T follicular helper cell (primary cell): Measurements from ENCODE around the gene ENTPD8.

Experiments used
- DNase-seq: peaks from one replicate; pipeline ENCODE4 v3.0.0-alpha.2; 2020; ENCODE audit warnings: low read depth

The ENTPD8 gene

GRCh38 chr9:137431416-137431931 is 9.7 kb downstream of the ENTPD8 start:
- no peak for DNase-seq

GRCh38 chr9:137430723-137431415 is 10.3 kb downstream of the ENTPD8 start:
- DNase-seq: no peak

GRCh38 chr9:137429974-137430722 is 11.0 kb downstream of the ENTPD8 start:
- DNase-seq: no peak

- DNase-seq: no peak
Measured at GRCh38 chr9:137429546-137429890, 11.6 kb downstream of the ENTPD8 start.

DNA sequence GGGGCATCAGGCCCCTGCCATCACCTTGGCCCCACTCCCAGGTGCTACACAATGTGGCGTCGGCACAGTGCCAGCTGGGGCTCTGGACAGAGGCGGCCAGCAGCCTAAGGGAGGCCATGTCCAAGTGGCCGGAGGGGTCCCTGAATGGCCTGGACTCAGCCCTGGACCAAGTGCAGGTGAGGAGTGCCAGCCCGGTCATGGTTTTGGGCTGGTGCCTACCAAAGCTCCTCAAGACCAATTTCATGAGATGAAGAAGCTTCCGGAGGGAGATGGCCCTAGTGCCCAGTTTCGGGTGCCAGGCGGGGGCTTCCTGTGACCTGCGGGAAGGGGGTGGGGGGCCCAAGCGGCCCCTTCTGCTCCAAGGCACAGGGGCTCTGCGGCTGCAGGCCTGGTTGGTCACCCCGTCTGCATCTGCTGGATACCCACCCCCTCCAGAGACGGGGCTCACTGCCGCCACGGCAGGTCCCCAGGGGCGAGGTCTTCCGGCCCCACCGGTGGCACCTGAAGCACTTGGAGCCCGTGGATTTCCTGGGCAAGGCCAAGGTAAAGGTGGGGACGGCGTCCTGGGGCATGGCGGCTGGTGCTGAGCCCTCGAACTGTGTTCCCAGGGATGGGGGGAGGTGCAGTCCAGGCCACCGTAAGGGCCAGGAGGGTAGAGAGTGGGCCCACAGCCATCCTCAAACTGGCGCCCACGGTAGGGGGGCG is 12.2 kb downstream of the ENTPD8 start:
- DNase-seq: no peak

DNA sequence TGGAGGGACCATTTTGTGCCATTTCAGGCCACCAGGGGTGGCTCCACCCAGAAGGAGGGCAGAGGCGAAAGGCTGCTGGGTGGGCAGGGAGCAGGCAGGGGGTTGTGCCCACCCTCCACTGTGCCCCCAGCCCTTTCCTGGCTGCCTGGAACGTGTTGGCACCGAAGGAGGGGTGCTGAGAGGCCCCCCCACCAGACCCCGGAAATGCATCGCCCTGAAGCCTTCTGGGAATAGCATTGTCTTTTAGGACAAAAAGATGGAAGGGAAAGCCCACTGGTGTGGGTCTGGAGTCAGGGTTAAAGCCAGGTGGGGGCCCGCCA is 12.9 kb downstream of the ENTPD8 start:
- DNase-seq: no peak

DNA sequence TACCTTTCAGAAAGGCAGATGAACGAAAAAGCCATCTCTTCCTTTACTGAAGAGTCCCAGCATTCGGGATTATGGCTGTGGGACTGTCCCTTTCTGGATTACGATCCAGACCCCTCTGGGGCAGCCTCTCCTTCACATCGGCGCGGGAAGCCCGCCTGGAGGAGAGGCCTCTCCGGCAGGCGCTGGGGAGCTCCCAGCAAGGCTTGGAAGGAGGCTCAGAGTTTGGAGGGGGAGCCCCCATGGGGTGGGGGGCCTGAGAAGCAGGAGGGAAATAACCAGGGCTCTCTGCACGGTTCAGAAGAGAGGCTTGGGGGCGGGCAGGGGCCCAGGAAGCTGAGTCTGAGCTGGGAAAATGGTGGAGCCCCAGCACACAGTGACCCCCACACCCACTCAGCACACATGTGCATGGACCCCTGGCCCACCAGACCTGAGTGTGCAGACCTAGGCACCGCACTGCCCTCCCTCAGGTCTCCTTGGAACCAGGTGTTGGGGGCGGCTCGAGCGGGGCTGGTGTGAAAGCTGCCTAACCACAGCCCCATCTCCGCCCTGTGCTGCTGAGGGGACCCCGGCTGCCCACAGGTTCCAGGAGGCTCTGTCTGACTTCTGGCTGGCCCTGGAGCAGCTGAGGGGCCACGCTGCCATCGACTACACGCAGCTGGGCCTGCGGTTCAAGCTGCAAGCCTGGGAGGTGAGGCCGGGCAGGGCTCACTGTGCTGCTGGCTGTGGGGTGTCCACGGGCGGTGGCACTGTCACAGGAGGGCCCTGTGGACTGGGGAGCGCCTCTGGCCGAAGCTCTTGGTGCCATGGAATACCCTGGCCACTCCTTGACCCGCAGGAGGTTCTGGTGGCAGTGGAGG is 13.5 kb downstream of the ENTPD8 start:
- no peak for DNase-seq

GRCh38 chr9:137426018-137426681 is 15.0 kb downstream of the ENTPD8 start:
- no peak for DNase-seq

DNA sequence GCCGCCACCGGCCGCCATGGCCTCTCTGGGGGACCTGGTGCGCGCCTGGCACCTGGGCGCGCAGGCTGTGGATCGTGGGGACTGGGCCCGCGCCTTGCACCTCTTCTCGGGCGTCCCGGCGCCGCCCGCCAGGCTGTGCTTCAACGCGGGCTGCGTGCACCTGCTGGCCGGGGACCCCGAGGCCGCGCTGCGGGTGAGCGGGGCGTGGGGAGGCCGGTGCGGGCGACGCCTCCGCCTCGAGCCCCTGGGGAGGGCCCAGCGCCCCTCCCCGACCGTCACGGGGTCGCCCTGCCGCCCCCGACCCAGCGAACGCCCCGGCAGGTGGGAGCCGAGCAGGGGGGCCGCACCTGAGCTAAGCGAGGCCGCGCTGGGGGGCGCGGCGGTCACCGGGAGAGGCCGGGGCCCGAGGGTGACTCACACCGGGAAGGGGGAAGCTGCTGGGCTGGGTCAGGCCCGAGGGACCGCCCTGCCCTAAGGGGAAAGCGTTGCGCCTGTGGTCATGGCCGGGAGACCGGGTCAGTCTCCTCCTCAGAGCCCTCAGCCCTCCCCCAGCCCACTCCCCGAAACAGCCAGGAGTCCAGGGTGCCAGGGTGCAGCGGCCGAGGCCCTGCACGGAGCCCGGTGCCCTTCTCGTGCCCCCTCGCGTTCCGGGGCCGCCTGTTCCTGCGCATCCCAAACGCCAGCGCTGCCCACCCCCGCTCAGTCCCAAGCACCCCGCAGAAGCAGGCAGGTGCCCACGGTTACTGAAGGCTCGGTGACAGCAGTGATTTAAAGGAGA is 17.5 kb downstream of the ENTPD8 start:
- DNase-seq: no peak

DNA sequence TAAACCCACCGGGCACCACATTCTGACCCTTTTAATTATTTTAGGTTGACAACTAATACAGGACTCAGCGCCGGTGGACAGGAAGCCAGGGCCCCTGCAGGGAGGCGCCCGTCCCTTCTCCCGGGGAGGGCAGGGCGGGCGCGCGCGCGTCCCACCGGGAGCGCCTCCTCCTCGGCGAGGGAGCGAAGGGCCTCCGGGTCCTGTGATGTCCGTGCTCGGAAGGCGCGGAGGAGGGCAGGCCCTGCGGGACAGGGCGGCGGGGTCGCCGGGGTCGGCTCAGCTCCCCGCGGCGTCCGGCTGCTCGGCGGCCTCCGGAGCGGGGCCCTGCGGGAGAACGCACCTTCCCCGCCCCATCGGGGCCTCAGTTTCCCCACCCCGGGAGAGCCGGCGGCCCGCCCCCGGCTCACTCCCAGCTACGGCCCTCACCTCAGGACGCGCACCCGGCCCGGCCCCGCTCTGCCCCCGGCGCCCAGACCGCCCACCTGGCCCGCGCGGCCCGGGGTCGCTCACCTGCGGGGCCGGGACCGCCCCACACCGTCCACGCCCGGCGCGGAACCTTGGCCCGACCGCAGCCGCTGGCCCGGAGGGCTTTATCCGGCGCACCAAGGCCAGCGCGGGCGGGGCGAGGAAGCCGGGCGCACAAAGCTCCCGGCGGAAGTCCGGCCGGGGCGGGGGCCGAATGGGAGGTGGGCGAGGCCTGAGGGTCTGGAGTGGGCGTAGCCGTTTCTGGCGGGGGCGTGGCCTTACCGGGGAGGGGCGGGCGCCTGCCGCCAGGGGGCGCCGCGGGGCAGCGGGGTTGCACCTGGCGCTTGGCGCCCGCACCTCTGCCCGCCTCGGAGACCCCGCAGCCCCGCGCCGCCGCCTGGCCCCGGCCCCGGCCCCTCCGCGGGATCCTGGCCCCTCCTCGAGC is 18.3 kb downstream of the ENTPD8 start, which contains the start of the genes EXD3 and NOXA1:
Gene EXD3 (minus strand): TSS at position 559 of the 910 bp plus-strand sequence. CDS start 27,805 bp downstream, outside the sequence.
Gene NOXA1 (plus strand): TSS at position 790 of the 910 bp plus-strand sequence. CDS start 137 bp downstream, outside the sequence.
- peak; percentile 86 for DNase-seq

- DNase-seq: no peak
Measured at GRCh38 chr9:137421838-137422603, 19.1 kb downstream of the ENTPD8 start.

- no peak for DNase-seq
Measured at GRCh38 chr9:137417161-137418021, 23.8 kb downstream of the ENTPD8 start.

GRCh38 chr9:137416563-137417151 is 24.5 kb downstream of the ENTPD8 start:
- DNase-seq: no peak

DNA sequence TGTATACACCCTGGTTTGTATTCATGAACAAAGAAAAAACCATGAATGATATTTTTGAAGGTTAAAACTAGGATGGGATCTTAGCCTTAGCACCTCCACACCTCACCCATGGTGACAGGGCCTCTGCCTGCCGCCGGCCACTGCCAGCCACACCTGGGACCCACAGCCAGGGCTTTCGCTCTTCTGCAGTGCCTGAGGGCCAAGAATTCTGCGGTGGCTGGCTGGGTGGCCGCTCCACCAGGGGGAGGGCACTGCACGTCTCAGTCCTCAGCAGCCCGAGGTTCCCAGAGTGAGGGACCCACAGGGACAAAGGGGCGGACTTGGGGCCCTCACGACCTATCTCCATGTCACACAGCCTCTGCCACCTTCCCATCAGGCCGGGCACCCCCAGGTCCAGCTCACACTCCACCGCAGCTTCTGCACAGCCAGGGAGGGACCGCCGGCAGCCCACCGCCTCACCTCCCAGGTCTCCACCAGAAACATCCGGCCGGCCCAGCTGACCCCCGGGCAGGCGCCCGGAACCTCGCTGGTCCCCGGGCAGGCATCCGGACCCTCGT is 25.1 kb downstream of the ENTPD8 start:
- no peak for DNase-seq

- DNase-seq: no peak
Measured at GRCh38 chr9:137415451-137415850, 25.7 kb downstream of the ENTPD8 start.

- DNase-seq: no peak
Measured at GRCh38 chr9:137412431-137412830, 28.7 kb downstream of the ENTPD8 start.
